Esophagus (tissue), 2 donors: ENCODE results near the gene SLC16A8. TPM values are rescaled to one million over a fixed set of nuclear protein-coding genes. Genes with fewer than 3 reads are reported as not detected.

ENCODE experiments used
- H3K27ac ChIP-seq, 2 donors: one replicate each; pipeline ENCODE4 v1.5.1; 2013; ENCODE audit warnings: low read depth in 2 of 2, mild to moderate bottlenecking in 2 of 2, inconsistent platforms in 1 of 2, low read length in 1 of 2, moderate library complexity in 1 of 2
- H3K27me3 ChIP-seq, 2 donors: one replicate each; pipeline ENCODE4 v1.6.1; 2013; ENCODE audit warnings: low read length in 2 of 2, control low read depth in 1 of 2, mild to moderate bottlenecking in 1 of 2; ENCODE audit not compliant: insufficient read depth in 2 of 2, control insufficient read depth in 1 of 2
- H3K36me3 ChIP-seq, 2 donors: one replicate each; pipeline ENCODE4 v1.6.1; 2013; ENCODE audit warnings: low read length in 1 of 2; ENCODE audit not compliant: control insufficient read depth in 2 of 2, insufficient read depth in 2 of 2
- H3K4me1 ChIP-seq, 2 donors: one replicate each; pipeline ENCODE4 v1.6.1; 2013; ENCODE audit warnings: low read length in 1 of 2; ENCODE audit not compliant: control insufficient read depth in 2 of 2, insufficient read depth in 2 of 2
- H3K4me3 ChIP-seq, 2 donors: one replicate each; pipeline ENCODE4 v1.5.1; 2013; ENCODE audit warnings: low read length in 2 of 2, mild to moderate bottlenecking in 2 of 2, low read depth in 1 of 2, moderate library complexity in 1 of 2
- H3K9me3 ChIP-seq, 2 donors: one replicate each; pipeline ENCODE4 v1.6.1; 2013; ENCODE audit warnings: mild to moderate bottlenecking in 2 of 2, low read depth in 1 of 2, low read length in 1 of 2, moderate library complexity in 1 of 2; ENCODE audit not compliant: control insufficient read depth in 2 of 2, insufficient read depth in 1 of 2
- WGBS, 2 donors: extraction: QIAGEN DNeasy Blood & Tissue Kit; methylation state at CpG; one replicate each; pipeline ENCODE4 v1.1.7; 2013; 5-methylcytosine and 5-hydroxymethylcytosine counted together
- polyA plus RNA-seq, 2 donors: library from polyadenylated mRNA; stranded (reverse); fragments of 200-250 nt; gene quantifications; one replicate each; pipeline ENCODE4 v1.2.3, GENCODE V29; 2013
- donor health status: healthy with polysubstance abuse.
- donor health status: Bipolar disorder and iron deficiency.

Gene SLC16A8
- polyA plus RNA-seq, 2 donors, result 0.25 to 0.41 TPM

GRCh38 chr22:38051261-38051660, 32.7 kb downstream of the SLC16A8 start:
- H3K27me3 ChIP-seq, result no peaks in the 10 kb centered on the region
- H3K4me1 ChIP-seq, result no peaks in the 10 kb centered on the region
- no peaks in the 10 kb centered on the region for H3K9me3 ChIP-seq
- no peak overlapping the region for H3K27ac ChIP-seq
- no peaks in the 10 kb centered on the region for H3K36me3 ChIP-seq
- no peak overlapping the region for H3K4me3 ChIP-seq
- 76 to 81% methylated on average over 8 of the region's 8 CpGs for WGBS, 2 donors

GRCh38 chr22:38050720-38051119, 33.3 kb downstream of the SLC16A8 start:
- no peaks in the 10 kb centered on the region for H3K27me3 ChIP-seq
- H3K36me3 ChIP-seq, result no peaks in the 10 kb centered on the region
- no peaks in the 10 kb centered on the region for H3K4me1 ChIP-seq
- WGBS, 2 donors, result 87 to 88% methylated on average over 6 to 7 of the region's 7 CpGs
- no peak overlapping the region for H3K4me3 ChIP-seq
- H3K9me3 ChIP-seq, result no peaks in the 10 kb centered on the region
- no peak overlapping the region for H3K27ac ChIP-seq

- Histone ChIP-seq H3K36me3 (no peaks in the 10 kb centered on the region), H3K27me3 (no peaks in the 10 kb centered on the region), H3K4me1 (no peaks in the 10 kb centered on the region), H3K9me3 (no peaks in the 10 kb centered on the region), H3K27ac (no peak overlapping the region), H3K4me3 (no peak overlapping the region)
- 74 to 81% methylated on average over 20 of the region's 20 CpGs for WGBS, 2 donors
Observed at GRCh38 chr22:38049812-38050619, 34.0 kb downstream of the SLC16A8 start.

GRCh38 chr22:38046070-38046748, 37.8 kb downstream of the SLC16A8 start:
- WGBS, 2 donors, result 75 to 76% methylated on average over 14 of the region's 14 CpGs
- Histone ChIP-seq H3K27me3 (no peaks in the 10 kb centered on the region), H3K4me1 (no peaks in the 10 kb centered on the region), H3K4me3 (no peak overlapping the region), H3K27ac (no peak overlapping the region), H3K9me3 (no peaks in the 10 kb centered on the region), H3K36me3 (no peaks in the 10 kb centered on the region)

GRCh38 chr22:38043151-38044039, 40.6 kb downstream of the SLC16A8 start:
- Histone ChIP-seq H3K4me3 (no peak overlapping the region), H3K27ac (no peak overlapping the region), H3K9me3 (no peaks in the 10 kb centered on the region), H3K27me3 (no peaks in the 10 kb centered on the region), H3K36me3 (no peaks in the 10 kb centered on the region), H3K4me1 (no peaks in the 10 kb centered on the region)
- WGBS, 2 donors, result 88 to 90% methylated on average over 16 of the region's 16 CpGs

GRCh38 chr22:38042488-38042790, 41.5 kb downstream of the SLC16A8 start:
- Histone ChIP-seq H3K4me3 (no peak overlapping the region), H3K4me1 (no peaks in the 10 kb centered on the region), H3K27me3 (no peaks in the 10 kb centered on the region), H3K9me3 (no peaks in the 10 kb centered on the region), H3K36me3 (no peaks in the 10 kb centered on the region), H3K27ac (no peak overlapping the region)
- WGBS, 2 donors, result 50 to 61% methylated on average over 1 of the region's 1 CpG

GRCh38 chr22:38041760-38042487, 42.1 kb downstream of the SLC16A8 start:
- WGBS, 2 donors, result 72 to 73% methylated on average over 5 of the region's 5 CpGs
- no peaks in the 10 kb centered on the region for H3K9me3 ChIP-seq
- H3K4me1 ChIP-seq, result no peaks in the 10 kb centered on the region
- no peaks in the 10 kb centered on the region for H3K36me3 ChIP-seq
- H3K4me3 ChIP-seq, result no peak overlapping the region
- H3K27me3 ChIP-seq, result no peaks in the 10 kb centered on the region
- H3K27ac ChIP-seq, result no peak overlapping the region

GRCh38 chr22:38040953-38041759, 42.8 kb downstream of the SLC16A8 start:
- no peaks in the 10 kb centered on the region for H3K4me1 ChIP-seq
- 83 to 84% methylated on average over 20 of the region's 20 CpGs for WGBS, 2 donors
- no peaks in the 10 kb centered on the region for H3K27me3 ChIP-seq
- H3K4me3 ChIP-seq, result no peak overlapping the region
- H3K36me3 ChIP-seq, result no peaks in the 10 kb centered on the region
- no peaks in the 10 kb centered on the region for H3K9me3 ChIP-seq
- H3K27ac ChIP-seq, result no peak overlapping the region
